PC-3 (cell line): Measurements from ENCODE around the gene PDGFD. TPM values are rescaled to one million over a fixed set of nuclear protein-coding genes. Genes with fewer than 3 reads are reported as not detected.

Source experiments
- ATAC-seq: fragments of 200-7000 bp; cut with Tn5 transposase; 2 replicates; pipeline ENCODE4 v1.9.1; 2020; ENCODE audit warnings: mild to moderate bottlenecking, moderate library complexity
- BruUV-seq: library from RNA; stranded (reverse); fragments of 400-500 nt; replicated peaks from 2 replicates; lab custom pipeline; 2021; lab: Mats Ljungman, UMichigan
- CTCF ChIA-PET: fragments of 300-600 bp; sonication (Branson Sonifier 250); formaldehyde crosslinking; loops from one replicate; lab custom pipeline; 2022; ENCODE audit warnings: antibody characterized with exemption; lab: Charles Lee
- POLR2A ChIA-PET: fragments of 300-600 bp; sonication (Branson Sonifier 250); formaldehyde crosslinking; loops from one replicate; lab custom pipeline; 2022; ENCODE audit warnings: antibody characterized with exemption; ENCODE audit not compliant: unreplicated experiment; lab: Charles Lee
- DNase-seq: peaks from one replicate; pipeline ENCODE4 v3.0.0-alpha.2; 2015
- H2AFZ ChIP-seq: fragments of 300-600 bp; sonication (generic); 2 replicates; pipeline ENCODE4 v1.6.0; 2016; ENCODE audit warnings: antibody characterized with exemption, low read length
- H3F3A ChIP-seq: fragments of 300-600 bp; sonication (generic); one replicate; pipeline ENCODE4 v1.6.0; 2017; ENCODE audit warnings: antibody characterized with exemption, low read length, control low read depth, mild to moderate bottlenecking; ENCODE audit not compliant: unreplicated experiment
- H3K27ac ChIP-seq: fragments of 300-600 bp; sonication (generic); 2 replicates; pipeline ENCODE4 v1.5.1; 2016; ENCODE audit warnings: mild to moderate bottlenecking, low read length
- H3K27me3 ChIP-seq: fragments of 300-600 bp; sonication (generic); 2 replicates; pipeline ENCODE4 v1.6.1; 2016; ENCODE audit warnings: low read length, mixed read lengths
- H3K36me3 ChIP-seq: fragments of 300-600 bp; sonication (generic); 2 replicates; pipeline ENCODE4 v1.6.1; 2016; ENCODE audit warnings: low read depth, mixed run types, low read length, mixed read lengths
- H3K4me1 ChIP-seq: fragments of 300-600 bp; sonication (generic); 2 replicates; pipeline ENCODE4 v1.5.1; 2016; ENCODE audit warnings: low read length; ENCODE audit not compliant: insufficient read depth
- H3K4me2 ChIP-seq: fragments of 300-600 bp; sonication (generic); 2 replicates; pipeline ENCODE4 v1.6.0; 2016; ENCODE audit warnings: low read length
- H3K4me3 ChIP-seq: fragments of 300-600 bp; sonication (generic); 2 replicates; pipeline ENCODE4 v1.5.1; 2016; ENCODE audit warnings: mild to moderate bottlenecking, low read length, mixed read lengths
- H3K79me2 ChIP-seq: fragments of 300-600 bp; sonication (generic); 2 replicates; pipeline ENCODE4 v1.6.1; 2017; ENCODE audit warnings: low read length, mixed read lengths
- H3K9ac ChIP-seq: fragments of 300-600 bp; sonication (generic); 2 replicates; pipeline ENCODE4 v1.6.0; 2016; ENCODE audit warnings: mild to moderate bottlenecking, low read length
- H3K9me2 ChIP-seq: fragments of 300-600 bp; sonication (generic); replicated peaks from 2 replicates; pipeline ENCODE4 v1.6.1; 2016; ENCODE audit warnings: mixed run types, low read length, mixed read lengths
- H3K9me3 ChIP-seq: fragments of 300-600 bp; sonication (generic); 2 replicates; pipeline ENCODE4 v1.6.1; 2016; ENCODE audit warnings: low read length, mixed read lengths
- H4K20me1 ChIP-seq: fragments of 300-600 bp; sonication (generic); 2 replicates; pipeline ENCODE4 v1.6.1; 2016; ENCODE audit warnings: low read length, mixed read lengths
- CTCF ChIP-seq: fragments of 300-600 bp; sonication (generic); conservative IDR thresholded peaks from 2 replicates; pipeline ENCODE4 v1.5.1; 2017; ENCODE audit warnings: antibody characterized with exemption, low read depth, mild to moderate bottlenecking, low read length
- EZH2 ChIP-seq: fragments of 300-600 bp; sonication (generic); IDR thresholded peaks from one replicate; pipeline ENCODE4 v1.6.1; 2017; ENCODE audit warnings: antibody characterized with exemption, mild to moderate bottlenecking, low read length; ENCODE audit not compliant: unreplicated experiment
- EZH2phosphoT487 ChIP-seq: fragments of 300-600 bp; sonication (generic); IDR thresholded peaks from 2 replicates; pipeline ENCODE4 v1.6.1; 2018; ENCODE audit warnings: mild to moderate bottlenecking, antibody characterized with exemption, low read length, borderline replicate concordance
- intact Hi-C: fragments of 100-400 bp; cut with micrococcal nuclease; formaldehyde crosslinking; loops from 2 replicates; pipeline ENCODE4 v1.9.0; 2023
- total RNA-seq: library from RNA; depleted of rRNA; stranded (reverse); fragments of >200 nt; gene quantifications from 2 replicates; pipeline ENCODE4 v1.2.3, GENCODE V29; 2014; rRNA removed

PDGFD gene
- total RNA-seq, 1 experiment from 2014 or later, result 5.0 TPM

- H3K27me3 ChIP-seq, result peaks cover 8% of the 10 kb centered on the region
- H3K4me1 ChIP-seq, result no peaks in the 10 kb centered on the region
- TF ChIP-seq CTCF, result no peak
- TF ChIP-seq EZH2phosphoT487, result no peak
- no peak for TF ChIP-seq EZH2
- no peaks in the 10 kb centered on the region for H3F3A ChIP-seq
- H3K9ac ChIP-seq, result no peak overlapping the region
- H3K4me2 ChIP-seq, result no peak overlapping the region
- intact Hi-C loops, result no loop called here
- ATAC-seq (no peak), DNase-seq (no peak)
- no peaks in the 10 kb centered on the region for H3K36me3 ChIP-seq
- H3K9me2 ChIP-seq, result no peaks in the 10 kb centered on the region
- no TSS peak for BruUV-seq
- no peaks in the 10 kb centered on the region for H3K9me3 ChIP-seq
- no peak overlapping the region for H2AFZ ChIP-seq
- CTCF ChIA-PET, result no interaction called here
- H3K4me3 ChIP-seq, result no peak overlapping the region
- H4K20me1 ChIP-seq, result no peaks in the 10 kb centered on the region
- no peak overlapping the region for H3K27ac ChIP-seq
- H3K79me2 ChIP-seq, result no peaks in the 10 kb centered on the region
- POLR2A ChIA-PET, result no interaction called here
These were observed 301.7 kb downstream of the PDGFD start for GRCh38 chr11:103862094-103862801.

Other genes with a start within 250 kb of the PDGFD start
- not detected in 2 replicates for gene DDI1, start 127.5 kb downstream of the PDGFD start, total RNA-seq